Activated T-cell treated with anti-CD3 and anti-CD28 coated beads, Interleukin-2, amount 50 U/mL, for 24 hours (primary cell): ENCODE results near the gene PRPH2.
A peak's percentile ranks its signal among the peaks of the same experiment; 100 is the strongest.

Experiments used
- DNase-seq: peaks from one replicate; pipeline ENCODE4 v3.0.0-alpha.2; 2020
- H3K27ac Mint-ChIP-seq: 2 replicates; pipeline ENCODE4 v1.8.0; 2020; ENCODE audit warnings: mild to moderate bottlenecking, mixed read lengths
- H3K27me3 Mint-ChIP-seq: 2 replicates; pipeline ENCODE4 v1.8.0; 2020; ENCODE audit warnings: mixed read lengths
- H3K36me3 Mint-ChIP-seq: 2 replicates; pipeline ENCODE4 v1.8.0; 2020; ENCODE audit warnings: low read depth, mixed read lengths
- H3K4me1 Mint-ChIP-seq: 2 replicates; pipeline ENCODE4 v1.8.0; 2020; ENCODE audit warnings: low read depth, mixed read lengths
- H3K4me3 Mint-ChIP-seq: 2 replicates; pipeline ENCODE4 v1.8.0; 2020; ENCODE audit warnings: mild to moderate bottlenecking, moderate library complexity, mixed read lengths
- H3K9me3 Mint-ChIP-seq: 2 replicates; pipeline ENCODE4 v1.8.0; 2020; ENCODE audit warnings: mixed read lengths

The PRPH2 gene

DNA sequence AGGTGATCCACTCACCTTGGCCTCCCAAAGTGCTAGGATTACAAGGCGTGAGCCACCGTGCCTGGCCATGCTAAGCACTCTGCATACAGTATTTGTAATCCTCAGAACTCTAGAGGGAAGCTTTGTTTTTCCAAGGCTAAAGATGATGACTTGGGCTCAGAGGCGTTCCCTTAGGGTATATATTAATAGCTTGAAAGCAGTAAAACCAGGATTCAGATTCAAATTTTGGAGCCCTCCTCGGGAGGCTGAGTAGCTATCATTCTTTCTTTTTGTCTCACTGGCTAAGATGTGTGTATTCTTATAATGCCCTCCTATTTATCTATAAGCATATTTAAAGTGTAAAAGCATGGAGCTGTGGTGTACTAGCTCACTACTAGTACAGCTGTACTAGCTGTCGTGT, 68.5 kb downstream of the PRPH2 start:
- H3K27ac Mint-ChIP-seq = peak overlapping the region; percentile 33
- no peak for DNase-seq

DNA sequence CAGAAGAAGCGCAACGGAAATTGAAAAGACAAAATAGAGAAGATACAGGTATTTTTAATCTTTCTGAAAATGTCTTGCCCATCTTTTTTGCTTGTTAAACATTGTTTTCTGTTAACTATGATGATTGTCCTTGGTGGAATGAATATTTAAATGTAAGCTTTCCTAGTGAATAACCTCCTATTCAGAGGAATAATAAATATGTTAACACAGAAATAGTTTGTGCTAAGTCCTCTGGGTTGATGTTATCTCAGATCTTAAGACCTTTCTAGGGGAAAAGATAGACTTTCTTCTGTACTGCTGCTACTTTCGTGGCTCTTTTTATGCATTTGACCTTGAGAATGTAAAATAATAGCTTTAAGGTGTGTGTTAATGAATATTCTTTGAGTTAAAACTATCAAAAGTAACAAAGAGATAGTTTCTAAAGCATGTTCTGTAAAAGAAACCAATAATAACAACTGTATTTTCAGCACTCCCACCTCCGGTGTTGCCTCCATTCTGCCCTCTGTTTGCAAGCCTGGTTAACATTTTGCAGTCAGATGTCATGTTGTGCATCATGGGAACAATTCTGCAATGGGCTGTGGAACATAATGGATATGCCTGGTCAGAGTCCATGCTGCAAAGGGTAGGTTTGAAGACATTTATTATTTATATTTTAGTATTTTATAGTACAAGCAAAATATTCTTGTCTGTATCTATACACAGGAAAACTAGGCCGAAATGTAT, 70.2 kb downstream of the PRPH2 start:
- H3K27me3 Mint-ChIP-seq = no peaks in the 10 kb centered on the region
- no peak overlapping the region for H3K4me3 Mint-ChIP-seq
- H3K4me1 Mint-ChIP-seq = no peaks in the 10 kb centered on the region
- H3K9me3 Mint-ChIP-seq = no peaks in the 10 kb centered on the region
- peak overlapping the region; percentile 58 for H3K27ac Mint-ChIP-seq
- no peak for DNase-seq
- peaks cover 79% of the 10 kb centered on the region for H3K36me3 Mint-ChIP-seq

More for the DNA sequence above, 68.5 kb downstream of the PRPH2 start:
- Mint-ChIP-seq H3K27me3 (no peaks in the 10 kb centered on the region), H3K4me1 (no peaks in the 10 kb centered on the region), H3K4me3 (no peak overlapping the region), H3K36me3 (peaks cover 86% of the 10 kb centered on the region), H3K9me3 (no peaks in the 10 kb centered on the region)
